ENCODE data around the gene HES5. TPM values are rescaled to one million over a fixed set of nuclear protein-coding genes. Genes with fewer than 3 reads are reported as not detected.

The HES5 gene
- total and polyA plus RNA-seq, 10 of the 15 experiments (the other 5 are each of a cell fraction or from before 2014, with no cell fraction given) = 0.12 to 0.15 TPM; not detected in 8

DNA sequence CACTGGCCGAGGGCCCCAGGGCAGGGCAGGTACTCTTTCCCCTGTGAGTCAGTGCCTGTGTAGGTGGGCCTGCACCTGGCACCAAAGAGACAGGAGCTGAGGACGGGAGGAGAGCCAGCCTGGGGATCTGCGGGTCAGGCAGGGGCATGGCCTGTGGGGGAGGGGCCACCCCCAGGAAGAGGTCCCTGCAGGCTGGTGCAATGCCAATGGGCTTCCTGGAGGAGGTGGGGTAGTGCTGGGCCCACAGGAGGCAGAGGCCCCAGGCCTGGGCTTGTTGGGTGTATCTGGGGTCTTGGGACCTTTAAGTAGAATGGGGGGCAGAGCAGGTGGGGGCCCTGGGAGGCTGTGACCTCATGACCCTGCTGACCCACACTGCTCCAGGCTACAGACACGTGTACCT is 30.8 kb downstream of the HES5 start:
- intact Hi-C loops (cut with micrococcal nuclease; ENCODE audit: unreplicated experiment) = no loop called here
- no peak overlapping the region for H3K4me3 ChIP-seq
- H3K27ac ChIP-seq (ENCODE audit: control insufficient read depth, insufficient read depth) = no peak overlapping the region
- ChIA-PET POLR2A (no interaction called here), RAD21 (ENCODE audit: unreplicated experiment) (no interaction called here), CTCF (no interaction called here), SMC1A (ENCODE audit: uncharacterized antibody, unreplicated experiment) (no interaction called here)
- H3K79me2 ChIP-seq (ENCODE audit: control insufficient read depth, insufficient read depth, low read length) = no peaks in the 10 kb centered on the region
- no peaks in the 10 kb centered on the region for H3K9me3 ChIP-seq (replicated peaks; ENCODE audit: control insufficient read depth, insufficient read depth, low read length)
- FAIRE-seq = no peak
- no peak overlapping the region for H2AFZ ChIP-seq (ENCODE audit: control insufficient read depth, low read depth, low read length)
- ATAC-seq = no peak
- TF ChIP-seq SP1 (IDR thresholded peaks at IDR 0.05; ENCODE audit: low read depth, low read length) (no peak), HDAC2 (IDR thresholded peaks at IDR 0.05) (no peak), EED (IDR thresholded peaks at IDR 0.05; ENCODE audit: low read depth) (no peak), SRF (IDR thresholded peaks at IDR 0.05; ENCODE audit: low read depth in 2 of 2, low read length in 2 of 2) (no peak), EP300 (IDR thresholded peaks at IDR 0.05; ENCODE audit: borderline replicate concordance in 1 of 2, control insufficient read depth in 1 of 2, low read depth in 2 of 2, low read length in 2 of 2) (no peak), ZZZ3 (IDR thresholded peaks at IDR 0.05; ENCODE audit: control insufficient read depth, insufficient read length, low read depth) (no peak), SIX5 (IDR thresholded peaks at IDR 0.05; ENCODE audit: low read depth, low read length, severe bottlenecking) (no peak), BCL11A (IDR thresholded peaks at IDR 0.05; ENCODE audit: low read depth, low read length) (no peak), PAX8 (IDR thresholded peaks at IDR 0.05) (no peak), GABPA (IDR thresholded peaks at IDR 0.05; ENCODE audit: low read depth) (no peak), CHD2 (IDR thresholded peaks at IDR 0.05; ENCODE audit: borderline replicate concordance, low read depth, low read length) (no peak), SREBF2 (IDR thresholded peaks at IDR 0.05; ENCODE audit: low read length) (no peak), JUNB (IDR thresholded peaks at IDR 0.05) (no peak), PAX5 (IDR thresholded peaks at IDR 0.05; ENCODE audit: borderline replicate concordance, low read depth, low read length) (no peak)
- TF ChIP-seq, protein P1, sequence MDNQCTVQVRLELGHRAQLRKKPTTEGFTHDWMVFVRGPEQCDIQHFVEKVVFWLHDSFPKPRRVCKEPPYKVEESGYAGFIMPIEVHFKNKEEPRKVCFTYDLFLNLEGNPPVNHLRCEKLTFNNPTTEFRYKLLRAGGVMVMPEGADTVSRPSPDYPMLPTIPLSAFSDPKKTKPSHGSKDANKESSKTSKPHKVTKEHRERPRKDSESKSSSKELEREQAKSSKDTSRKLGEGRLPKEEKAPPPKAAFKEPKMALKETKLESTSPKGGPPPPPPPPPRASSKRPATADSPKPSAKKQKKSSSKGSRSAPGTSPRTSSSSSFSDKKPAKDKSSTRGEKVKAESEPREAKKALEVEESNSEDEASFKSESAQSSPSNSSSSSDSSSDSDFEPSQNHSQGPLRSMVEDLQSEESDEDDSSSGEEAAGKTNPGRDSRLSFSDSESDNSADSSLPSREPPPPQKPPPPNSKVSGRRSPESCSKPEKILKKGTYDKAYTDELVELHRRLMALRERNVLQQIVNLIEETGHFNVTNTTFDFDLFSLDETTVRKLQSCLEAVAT (IDR thresholded peaks at IDR 0.05) = no peak
- TF ChIP-seq, protein P2, sequence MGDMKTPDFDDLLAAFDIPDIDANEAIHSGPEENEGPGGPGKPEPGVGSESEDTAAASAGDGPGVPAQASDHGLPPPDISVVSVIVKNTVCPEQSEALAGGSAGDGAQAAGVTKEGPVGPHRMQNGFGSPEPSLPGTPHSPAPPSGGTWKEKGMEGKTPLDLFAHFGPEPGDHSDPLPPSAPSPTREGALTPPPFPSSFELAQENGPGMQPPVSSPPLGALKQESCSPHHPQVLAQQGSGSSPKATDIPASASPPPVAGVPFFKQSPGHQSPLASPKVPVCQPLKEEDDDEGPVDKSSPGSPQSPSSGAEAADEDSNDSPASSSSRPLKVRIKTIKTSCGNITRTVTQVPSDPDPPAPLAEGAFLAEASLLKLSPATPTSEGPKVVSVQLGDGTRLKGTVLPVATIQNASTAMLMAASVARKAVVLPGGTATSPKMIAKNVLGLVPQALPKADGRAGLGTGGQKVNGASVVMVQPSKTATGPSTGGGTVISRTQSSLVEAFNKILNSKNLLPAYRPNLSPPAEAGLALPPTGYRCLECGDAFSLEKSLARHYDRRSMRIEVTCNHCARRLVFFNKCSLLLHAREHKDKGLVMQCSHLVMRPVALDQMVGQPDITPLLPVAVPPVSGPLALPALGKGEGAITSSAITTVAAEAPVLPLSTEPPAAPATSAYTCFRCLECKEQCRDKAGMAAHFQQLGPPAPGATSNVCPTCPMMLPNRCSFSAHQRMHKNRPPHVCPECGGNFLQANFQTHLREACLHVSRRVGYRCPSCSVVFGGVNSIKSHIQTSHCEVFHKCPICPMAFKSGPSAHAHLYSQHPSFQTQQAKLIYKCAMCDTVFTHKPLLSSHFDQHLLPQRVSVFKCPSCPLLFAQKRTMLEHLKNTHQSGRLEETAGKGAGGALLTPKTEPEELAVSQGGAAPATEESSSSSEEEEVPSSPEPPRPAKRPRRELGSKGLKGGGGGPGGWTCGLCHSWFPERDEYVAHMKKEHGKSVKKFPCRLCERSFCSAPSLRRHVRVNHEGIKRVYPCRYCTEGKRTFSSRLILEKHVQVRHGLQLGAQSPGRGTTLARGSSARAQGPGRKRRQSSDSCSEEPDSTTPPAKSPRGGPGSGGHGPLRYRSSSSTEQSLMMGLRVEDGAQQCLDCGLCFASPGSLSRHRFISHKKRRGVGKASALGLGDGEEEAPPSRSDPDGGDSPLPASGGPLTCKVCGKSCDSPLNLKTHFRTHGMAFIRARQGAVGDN (IDR thresholded peaks at IDR 0.05) = no peak
- no TSS peak for BruUV-seq (replicated peaks)
- H3K4me2 ChIP-seq (ENCODE audit: control insufficient read depth, insufficient read depth) = no peak overlapping the region
- DNase-seq (ENCODE audit: low read depth, low spot score) = no peak
- no peaks in the 10 kb centered on the region for H3K27me3 ChIP-seq (replicated peaks in 1 of 2; ENCODE audit: control insufficient read depth in 2 of 2, insufficient read depth in 2 of 2, low read length in 1 of 2)
- 35% methylated on average over 4 of the region's 4 CpGs for WGBS (ENCODE audit: insufficient coverage, insufficient replicate concordance, low lambda C conversion rate, missing lambda C conversion rate)
- H3K4me1 ChIP-seq (ENCODE audit: control insufficient read depth, insufficient read depth, low read length) = peaks cover 10% of the 10 kb centered on the region
- H3K36me3 ChIP-seq (ENCODE audit: control insufficient read depth in 2 of 2, insufficient read depth in 2 of 2, low read length in 1 of 2) = no peaks in the 10 kb centered on the region
- no peaks in the 10 kb centered on the region for H4K20me1 ChIP-seq (ENCODE audit: control insufficient read depth, insufficient read depth)
- in situ Hi-C loops (cut with MboI) = no loop called here
- H3K9ac ChIP-seq (ENCODE audit: control insufficient read depth, insufficient read depth, low read length) = no peak overlapping the region
